KOPT-K1 (cell line): ENCODE results near the gene GAS7.
"Not testable (repeated sequence)": the region's sequence is repeated elsewhere in the genome, so short reads cannot be mapped to it uniquely, and the experiment has no call there.

Source experiments
- H3K27ac ChIP-seq: fragments of 200-600 bp; sonication (generic); 2 replicates; pipeline ENCODE4 v1.5.1; 2016; ENCODE audit warnings: antibody characterized with exemption, mild to moderate bottlenecking, low read depth, low read length; ENCODE audit not compliant: poor library complexity, severe bottlenecking
- H3K36me3 ChIP-seq: fragments of 200-600 bp; sonication (generic); 2 replicates; pipeline ENCODE4 v1.5.1; 2017; ENCODE audit warnings: antibody characterized with exemption, mild to moderate bottlenecking, low read length, moderate library complexity; ENCODE audit not compliant: insufficient read depth
- H3K9me3 ChIP-seq: fragments of 200-600 bp; sonication (generic); 2 replicates; pipeline ENCODE4 v1.5.1; 2017; ENCODE audit warnings: antibody characterized with exemption, low read length, mild to moderate bottlenecking; ENCODE audit not compliant: insufficient read depth, poor library complexity, severe bottlenecking

The GAS7 gene

GRCh38 chr17:10102817-10103216, 95.6 kb downstream of the GAS7 start:
- Histone ChIP-seq H3K36me3 (no peaks in the 10 kb centered on the region), H3K27ac (no peak overlapping the region), H3K9me3 (no peaks in the 10 kb centered on the region)

DNA sequence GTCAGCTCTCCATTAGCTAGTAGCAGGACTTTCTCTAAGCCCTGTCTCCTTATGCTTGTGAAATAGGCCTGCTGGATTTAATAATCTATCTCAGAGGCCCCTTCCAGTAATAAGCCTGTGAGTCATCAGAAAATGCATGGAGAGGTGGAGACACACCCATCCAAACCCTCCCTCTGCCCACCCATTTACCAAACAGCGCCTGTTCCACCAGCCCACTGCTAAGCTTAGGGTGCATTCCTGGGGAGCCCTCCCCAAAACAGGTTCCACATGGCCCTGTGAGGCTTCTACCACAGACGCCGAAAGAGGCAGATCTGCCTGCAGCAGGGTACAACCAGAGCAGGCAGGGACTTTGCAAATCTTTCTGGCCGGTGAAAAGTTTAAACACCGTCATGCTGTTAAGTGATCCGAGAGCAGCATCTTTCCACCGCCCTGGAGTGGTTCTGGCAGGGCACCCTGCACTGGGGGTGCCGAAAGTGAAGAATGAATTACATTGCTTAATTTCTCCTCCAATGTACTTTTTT, 99.3 kb downstream of the GAS7 start:
- no peak overlapping the region for H3K27ac ChIP-seq
- H3K9me3 ChIP-seq = no peaks in the 10 kb centered on the region
- no peaks in the 10 kb centered on the region for H3K36me3 ChIP-seq

DNA sequence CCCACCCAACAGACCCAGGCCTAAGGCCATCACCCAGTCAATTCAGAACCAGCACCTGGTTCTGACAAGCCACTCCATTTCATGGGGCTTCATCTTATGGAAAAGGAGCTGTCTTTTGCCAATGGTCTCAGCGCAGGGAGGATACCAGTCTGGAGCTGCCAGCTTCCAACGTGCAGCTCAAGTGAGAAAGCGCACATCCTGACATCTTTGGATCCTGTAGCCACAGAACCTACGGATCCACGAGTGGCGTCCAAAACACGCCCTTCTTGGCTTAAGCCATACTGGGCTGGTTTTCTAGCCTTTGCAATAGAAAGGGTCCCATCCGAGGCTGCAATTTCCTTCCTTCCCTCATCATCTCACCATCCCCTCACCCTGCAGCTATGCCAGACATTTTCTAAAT, 101.8 kb downstream of the GAS7 start:
- Histone ChIP-seq H3K27ac (no peak overlapping the region), H3K36me3 (no peaks in the 10 kb centered on the region), H3K9me3 (no peaks in the 10 kb centered on the region)

GRCh38 chr17:10095295-10095694, 103.1 kb downstream of the GAS7 start:
- H3K36me3 ChIP-seq, H3K27ac ChIP-seq, H3K9me3 ChIP-seq: not testable (repeated sequence)

DNA sequence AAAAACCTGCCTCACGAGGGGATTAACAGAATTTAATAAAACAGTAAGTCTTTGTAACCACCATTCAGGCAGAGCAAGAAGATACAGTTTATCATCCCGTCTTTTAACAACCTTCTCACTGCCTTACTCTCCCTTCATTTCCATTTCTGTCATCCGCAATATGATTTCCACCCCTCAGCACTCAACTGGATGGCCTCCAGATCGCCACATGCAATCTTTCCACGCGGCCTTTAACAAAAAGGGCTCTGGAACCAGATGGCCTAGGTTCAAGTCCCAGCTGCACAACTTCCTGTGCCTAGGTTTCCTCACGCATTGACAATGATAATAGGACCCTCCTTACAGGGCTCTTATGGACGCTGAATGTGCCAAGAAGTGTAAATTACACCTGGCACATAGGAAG, 103.6 kb downstream of the GAS7 start:
- Histone ChIP-seq H3K27ac (no peak overlapping the region), H3K36me3 (no peaks in the 10 kb centered on the region), H3K9me3 (no peaks in the 10 kb centered on the region)

DNA sequence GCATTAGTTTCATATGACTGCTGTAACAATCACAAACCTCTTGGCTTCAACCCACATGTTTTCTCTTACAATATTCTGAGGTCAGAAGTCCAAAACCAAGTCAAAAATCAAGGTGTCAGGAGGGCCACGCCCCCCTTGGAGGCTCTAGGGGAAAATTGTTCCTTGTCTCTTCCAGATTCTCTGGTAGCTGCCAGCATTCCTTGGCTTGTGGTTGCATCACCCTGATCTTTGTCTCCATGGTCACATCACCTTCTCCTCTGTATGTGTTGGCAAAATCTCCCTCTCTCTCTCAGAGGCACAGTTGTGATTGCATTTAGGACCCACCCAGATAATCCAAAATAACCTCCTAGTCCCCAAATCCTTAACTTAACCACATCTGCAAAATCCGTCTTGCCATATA, 105.8 kb downstream of the GAS7 start:
- Histone ChIP-seq H3K27ac (no peak overlapping the region), H3K36me3 (no peaks in the 10 kb centered on the region), H3K9me3 (no peaks in the 10 kb centered on the region)

DNA sequence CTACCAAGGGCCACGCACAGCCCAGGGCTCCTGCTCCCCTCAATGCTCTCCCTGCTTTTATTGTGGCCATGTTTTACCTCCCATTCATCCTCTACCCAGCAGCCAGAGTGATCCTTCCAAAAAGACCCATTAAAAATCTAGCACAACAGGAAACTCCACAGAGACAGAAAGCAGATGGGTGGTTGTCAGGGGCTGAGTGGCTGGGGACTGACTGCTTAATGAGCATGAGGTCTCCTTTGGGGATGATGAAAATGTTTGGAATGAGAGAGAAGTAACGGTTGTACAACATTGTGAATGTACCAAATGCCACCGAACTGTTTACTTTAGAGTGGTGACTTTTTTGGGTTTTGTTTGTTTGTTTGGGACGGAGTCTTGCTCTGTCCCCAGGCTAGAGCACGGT, 107.4 kb downstream of the GAS7 start:
- Histone ChIP-seq H3K36me3 (no peaks in the 10 kb centered on the region), H3K9me3 (no peaks in the 10 kb centered on the region)

DNA sequence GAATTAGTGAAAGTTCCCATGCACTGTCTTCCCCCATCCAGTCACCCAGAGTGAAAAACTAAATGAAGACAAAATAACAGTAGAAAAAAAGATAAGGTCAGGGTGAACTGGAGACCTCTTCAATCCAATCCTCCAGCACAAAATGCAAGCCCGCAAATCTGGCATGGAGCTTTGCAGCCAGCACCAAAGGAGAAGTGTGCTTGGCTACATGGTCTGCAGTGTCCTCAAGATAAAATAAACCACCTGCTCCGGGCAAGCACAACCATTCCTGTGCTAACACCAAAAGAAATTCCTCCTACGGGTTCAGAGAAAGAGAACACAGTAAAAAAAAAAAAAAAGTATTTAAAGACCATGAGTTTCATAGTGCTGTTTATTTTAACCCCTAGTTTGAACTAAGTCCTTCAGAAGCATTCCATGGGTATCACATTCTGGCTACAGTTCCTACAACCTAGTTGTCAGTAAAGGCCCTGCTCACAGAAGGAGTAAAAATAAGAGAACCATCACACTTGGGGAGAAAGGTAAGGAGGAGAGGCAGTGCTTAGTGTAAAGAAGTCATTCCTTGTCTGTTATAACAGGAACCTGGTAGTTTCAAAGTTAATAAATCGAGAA, 109.1 kb downstream of the GAS7 start:
- H3K36me3 ChIP-seq = no peaks in the 10 kb centered on the region
- H3K9me3 ChIP-seq = no peaks in the 10 kb centered on the region
- no peak overlapping the region for H3K27ac ChIP-seq

More for the DNA sequence above, 107.4 kb downstream of the GAS7 start:
- no peak overlapping the region for H3K27ac ChIP-seq

GRCh38 chr17:10088444-10088843, 110.0 kb downstream of the GAS7 start:
- H3K36me3 ChIP-seq = no peaks in the 10 kb centered on the region
- H3K27ac ChIP-seq = no peak overlapping the region

DNA sequence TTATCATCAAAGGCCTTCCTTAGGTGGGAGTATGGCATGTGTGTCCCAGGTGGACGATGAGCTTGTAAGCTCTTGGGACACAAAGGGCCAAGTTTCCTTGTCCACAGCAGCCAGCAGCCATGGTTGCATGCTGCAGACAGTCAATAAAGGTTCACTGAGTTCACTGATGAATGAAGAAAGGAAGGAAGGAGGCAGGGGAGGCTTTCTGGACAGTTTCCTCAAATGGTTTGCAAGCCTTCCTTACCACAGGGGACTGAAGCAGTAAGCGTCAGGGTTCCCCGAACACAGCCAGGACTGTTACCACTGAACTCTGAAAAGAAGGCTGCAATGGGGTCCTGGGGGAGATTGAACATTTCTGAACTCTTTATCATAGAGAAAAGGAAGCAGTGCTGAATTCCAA, 111.1 kb downstream of the GAS7 start:
- peaks cover 12% of the 10 kb centered on the region for H3K9me3 ChIP-seq
- no peaks in the 10 kb centered on the region for H3K36me3 ChIP-seq
- H3K27ac ChIP-seq = no peak overlapping the region

More at GRCh38 chr17:10088444-10088843, 110.0 kb downstream of the GAS7 start:
- peaks cover 8% of the 10 kb centered on the region for H3K9me3 ChIP-seq

DNA sequence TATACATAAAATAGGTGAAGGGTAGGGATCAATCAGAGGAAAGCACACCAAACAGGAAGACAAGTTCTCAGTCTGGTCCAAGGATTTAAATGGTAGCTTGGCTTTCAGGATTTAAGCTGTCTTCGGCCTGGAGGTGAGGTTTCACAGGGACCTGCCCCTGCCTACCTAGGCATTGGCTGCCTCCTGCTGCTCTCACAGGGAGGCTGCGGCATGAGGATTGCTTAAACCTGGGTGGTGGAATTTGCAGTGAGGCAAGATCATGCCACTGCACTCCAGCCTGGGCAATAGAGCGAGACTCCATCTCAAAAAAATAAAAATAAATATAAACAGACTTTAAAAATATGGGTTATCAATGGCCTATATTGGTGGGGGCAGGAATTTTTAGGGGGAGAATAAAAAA, 114.5 kb downstream of the GAS7 start:
- Histone ChIP-seq H3K36me3 (no peaks in the 10 kb centered on the region), H3K27ac (no peak overlapping the region), H3K9me3 (peaks cover 12% of the 10 kb centered on the region)

GRCh38 chr17:10082795-10083194, 115.6 kb downstream of the GAS7 start:
- no peaks in the 10 kb centered on the region for H3K36me3 ChIP-seq
- H3K27ac ChIP-seq = no peak overlapping the region
- peaks cover 12% of the 10 kb centered on the region for H3K9me3 ChIP-seq

DNA sequence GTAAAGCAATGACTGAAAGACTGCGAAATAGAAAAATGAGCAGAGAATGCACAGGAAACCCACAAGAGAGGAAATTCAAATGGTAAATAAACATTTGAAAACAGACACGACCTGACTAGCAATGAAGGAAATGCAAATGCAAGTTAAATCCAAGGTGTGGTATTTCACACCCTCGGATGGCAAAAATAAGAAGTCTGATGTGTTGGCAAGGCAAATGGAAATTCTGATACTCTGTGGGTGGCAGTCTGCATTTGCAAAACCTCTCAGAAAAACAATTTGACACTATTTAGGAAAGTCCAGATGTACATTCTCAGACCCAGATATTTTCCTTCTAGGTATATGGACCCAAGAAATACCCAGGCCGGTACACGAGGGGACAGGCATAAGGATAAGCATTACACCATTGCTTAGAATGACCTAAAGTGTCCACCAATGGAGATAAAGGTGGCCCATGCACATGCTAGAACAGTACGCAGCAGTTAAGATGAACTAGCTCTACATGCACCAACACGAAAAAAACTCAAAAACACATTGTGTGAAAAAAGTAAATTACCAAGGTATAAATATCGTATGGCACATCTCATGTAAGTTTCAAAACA, 116.7 kb downstream of the GAS7 start:
- H3K36me3 ChIP-seq = no peaks in the 10 kb centered on the region
- H3K27ac ChIP-seq = no peak overlapping the region
- peaks cover 12% of the 10 kb centered on the region for H3K9me3 ChIP-seq

- no peaks in the 10 kb centered on the region for H3K9me3 ChIP-seq
- no peaks in the 10 kb centered on the region for H3K36me3 ChIP-seq
- no peak overlapping the region for H3K27ac ChIP-seq
Observed at GRCh38 chr17:10077561-10078299, 120.7 kb downstream of the GAS7 start.

DNA sequence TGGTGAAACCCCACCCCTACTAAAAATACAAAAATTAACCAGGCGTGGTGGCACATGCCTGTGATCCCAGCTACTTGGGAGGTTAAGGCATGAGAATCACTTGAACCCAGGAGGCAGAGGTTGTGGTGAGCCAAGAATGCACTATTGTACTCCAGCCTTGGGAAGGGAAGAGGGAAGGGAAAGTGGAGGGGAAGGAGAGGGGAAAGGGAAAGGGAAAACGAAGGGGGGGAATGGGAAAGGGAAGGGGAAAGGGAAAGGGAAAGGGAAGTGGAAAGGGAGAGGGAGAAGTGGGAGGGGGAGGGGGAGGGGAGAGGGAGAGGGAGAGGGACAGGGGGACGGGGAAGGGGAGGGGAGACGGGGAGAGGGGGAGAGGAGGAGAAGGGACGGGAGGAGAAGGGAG, 122.5 kb downstream of the GAS7 start:
- Histone ChIP-seq H3K27ac (no peak overlapping the region), H3K36me3 (no peaks in the 10 kb centered on the region), H3K9me3 (no peaks in the 10 kb centered on the region)
